CD4-positive, alpha-beta T cell treated with Interleukin-15 for 4 hours (primary cell): ENCODE measurements around the gene CNTNAP2.

Source experiments
- DNase-seq: peaks from one replicate; pipeline ENCODE4 v3.0.0-alpha.2; 2020; ENCODE audit warnings: low spot score

The CNTNAP2 gene

DNA sequence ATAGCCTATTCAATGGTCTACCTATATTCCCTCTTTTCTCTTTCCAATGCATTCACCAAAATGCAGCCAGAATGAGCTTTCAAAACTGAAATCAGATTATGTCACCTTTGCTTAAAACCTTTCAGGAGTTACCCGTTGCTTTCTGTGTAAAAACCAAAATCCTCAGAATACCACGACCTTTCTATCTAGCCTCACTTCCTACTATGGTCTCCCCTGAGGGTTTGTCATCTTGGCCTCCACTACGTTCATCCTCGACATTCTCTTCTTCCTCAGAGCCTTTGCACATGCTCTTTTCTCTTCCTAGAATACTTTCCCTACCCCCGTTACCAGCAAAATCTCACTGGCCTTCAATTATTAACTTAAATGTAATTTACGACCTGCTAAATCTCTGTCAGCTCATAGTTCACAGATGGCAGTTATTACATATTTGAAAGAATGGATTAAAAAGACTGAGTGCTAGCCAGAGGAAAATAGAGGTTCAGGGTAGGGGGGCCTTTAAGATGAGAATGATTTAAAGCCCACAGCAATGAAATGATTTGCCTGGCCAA is 2093.1 kb downstream of the CNTNAP2 start:
- DNase-seq, result no peak

DNA sequence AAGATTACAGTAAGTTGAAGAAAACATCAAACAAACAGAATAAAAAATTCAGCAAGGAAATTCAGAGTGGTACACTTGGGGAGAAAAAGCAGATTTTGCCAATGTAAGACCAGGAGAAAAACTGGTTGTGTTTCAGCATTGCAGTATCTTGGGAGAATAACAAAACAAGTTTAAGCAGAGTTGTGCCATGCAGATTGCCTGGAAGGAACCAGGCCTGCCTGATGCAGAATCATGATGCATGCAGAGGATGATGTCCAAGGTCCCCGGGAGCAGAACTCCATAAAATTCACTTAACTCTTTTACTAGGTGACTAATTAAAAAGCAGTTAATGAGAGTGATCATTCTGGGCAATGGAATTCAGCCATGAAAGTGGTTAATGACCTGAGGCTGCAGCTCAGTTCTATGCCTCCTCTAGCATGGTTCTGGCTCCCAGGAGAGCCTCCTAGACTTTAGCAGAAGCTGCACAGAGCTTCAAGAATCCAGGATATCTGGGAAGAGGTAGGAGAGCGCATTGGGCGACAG is 2094.3 kb downstream of the CNTNAP2 start:
- no peak for DNase-seq

DNA sequence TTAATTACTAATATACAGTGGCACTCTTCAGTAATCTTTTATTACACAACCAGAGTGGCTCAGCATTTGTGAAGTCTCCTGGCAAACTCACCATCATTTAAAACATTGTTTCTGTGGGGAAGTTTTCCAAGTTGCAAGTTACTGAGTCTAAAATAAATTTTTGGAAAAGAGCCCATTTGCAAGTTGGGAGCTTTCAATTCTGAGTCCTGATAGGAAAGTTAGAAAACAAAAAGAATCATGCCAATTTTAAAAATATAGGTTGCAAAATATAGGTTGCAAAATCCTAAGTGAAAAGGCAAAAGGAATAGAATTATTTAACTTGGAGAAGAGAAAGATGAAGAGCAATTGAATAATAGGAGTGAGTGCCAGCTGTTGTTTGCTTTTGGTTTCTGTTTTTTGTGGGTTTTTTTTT is 2095.1 kb downstream of the CNTNAP2 start:
- no peak for DNase-seq

DNA sequence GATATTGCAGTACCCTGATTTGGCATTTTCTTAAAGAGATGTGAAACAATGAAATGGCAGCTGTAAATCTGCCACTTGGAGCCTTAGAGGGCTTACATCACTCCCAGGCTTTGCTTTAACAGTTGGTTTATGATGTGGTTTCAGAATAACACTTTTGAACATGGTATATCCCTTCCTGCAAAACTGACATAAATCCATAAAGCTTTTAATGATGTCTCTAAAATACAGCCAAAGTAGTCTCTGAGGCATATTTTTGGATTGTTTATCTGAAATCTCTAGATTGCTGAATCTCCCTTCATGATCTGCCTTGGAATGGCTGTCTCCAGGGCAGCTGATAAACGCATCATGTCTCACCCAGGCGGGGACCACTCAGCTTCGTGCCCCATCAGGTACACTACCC is 2096.1 kb downstream of the CNTNAP2 start:
- no peak for DNase-seq

DNA sequence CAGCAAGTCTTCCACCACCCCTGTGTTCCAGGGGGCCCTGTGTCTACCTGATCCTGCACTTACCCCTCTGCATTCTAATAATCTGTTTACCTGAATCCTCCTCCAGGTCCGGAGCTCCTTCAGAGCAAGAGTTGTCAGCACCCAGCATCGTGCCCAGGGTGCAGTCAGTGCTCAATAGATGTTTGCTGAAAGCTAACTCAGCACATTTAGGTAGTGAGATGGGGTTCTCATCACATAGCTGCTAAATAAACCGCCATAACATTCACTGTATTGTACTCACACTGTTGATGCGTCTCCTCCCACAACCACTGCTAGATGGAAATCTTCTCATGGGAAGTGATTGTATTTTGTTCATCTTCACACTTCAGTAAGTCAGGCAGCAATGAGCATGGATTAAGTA is 2097.5 kb downstream of the CNTNAP2 start:
- no peak for DNase-seq

DNA sequence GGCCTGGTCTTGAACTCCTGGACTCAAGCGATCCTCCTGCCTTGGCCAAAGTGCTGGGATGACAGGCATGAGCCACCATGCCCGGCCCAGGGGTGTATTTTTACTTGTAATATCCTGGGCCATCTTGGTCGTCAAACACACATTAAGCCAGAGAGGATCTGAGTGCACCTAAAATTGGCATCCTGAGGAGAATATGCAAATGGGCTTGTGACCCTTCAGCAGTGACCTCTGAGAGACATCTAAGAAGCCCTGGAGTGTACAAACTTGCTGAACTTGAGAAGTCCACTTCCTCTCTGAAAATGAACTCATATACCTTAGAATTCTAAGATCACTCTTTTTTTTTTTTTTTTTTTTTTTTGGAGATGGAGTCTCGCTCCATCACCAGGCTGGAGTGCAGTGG is 2102.0 kb downstream of the CNTNAP2 start:
- DNase-seq, result no peak

DNA sequence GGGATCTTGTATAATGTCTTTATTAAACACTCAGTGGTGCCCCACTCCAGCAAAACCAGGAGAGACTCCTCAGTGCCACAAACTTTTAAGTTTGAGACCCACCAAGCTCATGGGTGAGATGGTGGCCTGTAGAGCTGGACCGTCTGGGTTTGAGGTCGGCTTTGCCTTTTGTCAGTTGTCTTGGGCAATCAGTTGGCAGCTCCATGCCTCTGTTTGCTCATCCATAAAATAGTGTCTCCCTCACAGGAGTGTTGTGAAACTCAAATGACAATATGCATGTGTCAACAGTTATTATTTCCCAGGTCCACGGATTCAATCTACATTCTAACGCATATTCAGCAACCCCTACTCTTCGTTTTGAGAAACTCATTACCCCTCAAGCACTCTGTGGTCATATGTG is 2106.1 kb downstream of the CNTNAP2 start:
- no peak for DNase-seq

DNA sequence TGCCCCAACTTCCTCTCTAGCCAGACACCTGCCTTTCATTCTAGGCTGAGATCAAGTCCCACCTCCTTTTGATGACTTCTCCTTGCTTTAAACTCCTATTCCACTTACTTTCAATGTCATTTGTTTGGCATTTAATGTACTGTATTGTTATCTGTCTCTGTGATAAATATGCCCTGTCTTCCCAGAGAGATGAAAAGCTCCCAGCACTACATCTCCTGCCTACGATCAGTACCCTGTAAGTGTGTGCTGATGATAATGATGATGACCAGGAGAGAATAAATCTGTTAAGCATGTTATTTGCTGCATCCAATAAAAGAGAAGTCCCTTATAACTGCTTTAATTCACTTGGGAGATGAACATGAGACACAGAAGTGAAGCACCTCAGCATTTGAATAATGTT is 2106.6 kb downstream of the CNTNAP2 start:
- DNase-seq, result no peak

DNA sequence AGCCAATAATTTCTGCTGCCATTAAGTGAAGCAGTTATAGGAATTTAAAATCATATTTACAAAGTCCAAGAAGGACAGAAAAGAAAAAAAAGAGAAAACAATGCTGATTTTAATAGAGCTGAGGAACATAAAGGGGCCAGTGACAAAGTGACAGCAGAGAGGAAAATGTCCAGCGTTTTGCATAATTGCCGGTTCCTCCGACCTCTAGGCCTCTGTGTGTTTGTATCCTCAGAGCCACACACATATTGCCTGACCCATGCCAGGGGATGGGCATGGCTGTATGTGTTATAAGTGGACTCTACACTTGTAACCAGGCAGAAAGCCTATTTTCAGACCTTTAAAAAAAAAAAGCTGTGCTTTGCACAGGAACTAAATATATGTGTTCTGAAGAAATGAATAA is 2107.1 kb downstream of the CNTNAP2 start:
- DNase-seq, result no peak

DNA sequence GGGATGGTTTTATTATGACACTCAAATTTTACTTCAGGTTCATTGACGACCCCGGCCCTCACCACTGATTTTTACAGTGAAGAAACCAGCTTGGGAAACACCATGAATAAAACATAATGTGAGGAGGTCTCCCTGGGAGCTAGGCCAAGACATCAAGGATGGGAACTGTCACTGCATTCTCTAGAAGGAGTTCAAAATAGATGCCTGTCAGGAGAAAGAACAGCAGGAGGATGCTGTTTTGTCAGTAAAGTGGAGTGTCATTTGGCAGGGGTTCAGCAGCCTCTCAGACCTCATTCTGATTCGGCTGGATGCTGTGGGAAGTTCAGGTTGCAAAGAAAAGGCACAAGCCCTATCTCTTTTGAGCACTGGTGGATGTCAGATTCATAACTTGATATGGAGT is 2113.7 kb downstream of the CNTNAP2 start:
- DNase-seq, result no peak

DNA sequence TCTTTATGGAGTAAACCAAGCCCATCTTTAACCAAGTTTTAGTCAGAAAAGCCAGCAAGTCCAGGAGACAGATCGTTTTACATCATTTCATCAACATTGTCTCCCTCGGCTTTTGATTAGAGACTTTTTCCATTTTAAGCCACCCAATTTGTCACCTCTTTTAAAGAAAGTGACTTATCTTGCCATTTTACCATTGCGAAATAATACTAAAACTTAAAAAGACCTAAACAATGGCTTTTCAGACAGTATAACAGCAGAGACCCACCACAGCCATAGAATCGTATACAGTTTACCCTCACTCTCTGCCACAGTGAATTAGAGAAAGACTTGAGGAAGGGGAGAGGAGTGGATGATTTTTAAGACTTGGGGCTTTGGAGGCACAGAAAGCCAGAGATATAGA is 2114.3 kb downstream of the CNTNAP2 start:
- no peak for DNase-seq

DNA sequence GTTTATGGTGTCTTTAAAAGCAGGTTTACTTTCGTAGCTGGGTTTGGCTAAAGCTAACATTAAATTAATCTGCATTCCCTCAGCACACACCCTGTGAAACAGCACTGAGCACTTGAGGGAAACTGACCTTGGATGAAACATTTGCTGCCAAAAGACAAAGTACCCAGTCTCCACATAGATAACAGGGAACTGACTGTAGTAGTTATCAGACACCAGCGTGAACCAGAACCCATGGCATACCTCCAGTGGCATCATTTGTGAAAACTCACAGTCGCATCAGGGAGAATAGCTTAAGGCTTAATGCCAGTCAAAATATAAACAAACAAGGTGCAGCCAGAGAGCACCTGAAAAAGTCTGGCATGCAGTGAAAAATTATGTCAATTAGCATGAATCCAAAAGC is 2116.2 kb downstream of the CNTNAP2 start:
- no peak for DNase-seq

DNA sequence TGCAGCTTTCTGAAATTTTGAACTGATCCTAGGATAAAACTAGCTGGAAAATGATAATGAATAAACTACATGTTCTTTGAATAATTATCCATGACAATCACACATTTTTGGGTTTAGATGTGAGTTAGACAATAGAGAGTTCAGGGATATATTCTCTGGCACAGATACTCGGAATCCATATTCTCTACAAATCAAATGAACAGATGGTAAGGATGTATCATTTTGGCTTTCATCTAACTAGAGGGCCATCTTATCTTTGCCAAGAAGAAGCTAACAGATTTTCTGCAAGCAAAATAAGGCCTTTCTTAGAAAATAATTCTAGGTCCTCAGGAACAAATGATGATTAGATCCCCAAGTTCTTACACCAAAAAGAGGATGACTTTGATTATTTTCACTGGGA is 2118.1 kb downstream of the CNTNAP2 start:
- DNase-seq, result no peak

DNA sequence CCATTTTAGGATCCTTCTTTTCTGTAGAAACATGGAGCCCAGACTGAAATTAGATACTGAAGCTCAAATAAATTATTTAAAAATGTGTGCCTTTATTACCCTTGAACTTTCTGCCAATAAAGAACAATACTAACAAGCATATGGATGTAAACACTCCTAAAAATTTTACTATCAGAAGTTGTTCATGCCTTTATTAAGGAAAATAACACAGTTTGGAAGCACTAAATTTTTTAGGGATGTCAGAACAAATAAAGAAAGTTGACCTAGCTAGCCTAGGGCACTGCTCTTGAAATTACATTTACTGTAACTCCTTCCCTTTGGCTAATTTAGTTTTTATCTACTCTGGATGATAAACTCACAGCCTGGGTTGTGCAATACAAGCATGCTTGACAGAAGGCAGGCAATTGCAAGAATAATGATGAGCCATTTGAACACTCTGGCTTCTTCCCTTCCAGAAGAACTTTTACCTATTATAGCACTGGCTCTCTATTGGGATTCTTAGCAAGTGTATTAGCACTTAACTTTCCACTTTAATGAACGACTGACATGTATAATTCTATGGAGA is 2122.2 kb downstream of the CNTNAP2 start:
- no peak for DNase-seq

DNA sequence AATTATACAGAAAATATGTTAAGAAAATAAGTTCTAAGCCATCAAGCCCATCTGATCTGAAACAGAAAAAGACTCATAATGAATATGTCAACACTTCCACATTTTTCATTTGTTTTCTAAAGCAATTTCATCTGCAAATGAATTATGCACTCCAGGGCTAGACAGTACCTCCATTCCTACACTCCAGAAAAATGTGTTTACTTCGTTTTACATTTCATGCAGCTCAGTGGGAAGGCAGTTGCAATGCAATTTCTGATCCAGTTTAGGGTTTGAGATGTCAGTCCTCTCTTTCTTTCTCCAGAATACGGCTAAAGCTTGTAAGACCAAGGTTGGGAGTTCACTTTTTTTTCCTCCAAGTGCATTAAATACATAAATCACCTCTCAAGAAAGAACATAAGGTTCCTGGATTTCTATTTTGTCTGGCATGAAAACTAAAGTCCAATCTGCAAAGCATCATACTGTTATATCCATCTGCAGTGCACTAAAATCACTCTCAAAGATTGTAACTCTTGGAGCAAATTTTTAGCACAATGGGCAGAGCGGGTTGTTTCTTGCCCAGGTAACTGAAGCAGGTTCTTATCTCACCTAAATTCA is 2125.2 kb downstream of the CNTNAP2 start:
- no peak for DNase-seq

DNA sequence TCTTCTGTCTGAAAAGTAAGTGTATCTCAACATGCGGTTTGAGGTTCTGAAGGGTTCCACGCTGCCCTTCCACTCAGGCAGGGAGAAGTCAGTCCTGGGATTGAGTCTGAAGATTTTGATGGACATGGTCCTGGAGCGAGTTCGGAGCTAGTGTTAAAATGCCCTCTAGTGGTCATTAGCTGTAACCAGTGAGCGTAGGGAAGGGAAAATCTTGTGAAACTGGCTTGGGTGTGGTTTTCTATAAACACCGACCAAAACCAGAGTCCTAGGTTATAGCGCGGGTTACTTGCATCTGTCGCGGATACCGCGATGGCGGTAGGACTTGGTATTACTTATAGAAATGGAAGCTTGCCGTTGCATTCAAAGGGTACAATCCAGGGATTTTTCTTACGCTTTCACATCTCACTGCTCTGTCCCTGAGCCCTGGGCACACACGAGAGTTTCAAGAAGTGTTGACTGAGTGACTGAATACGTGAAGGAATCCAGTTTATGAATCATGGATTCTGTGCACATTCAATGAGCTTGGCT is 2125.8 kb downstream of the CNTNAP2 start:
- DNase-seq, result no peak

DNA sequence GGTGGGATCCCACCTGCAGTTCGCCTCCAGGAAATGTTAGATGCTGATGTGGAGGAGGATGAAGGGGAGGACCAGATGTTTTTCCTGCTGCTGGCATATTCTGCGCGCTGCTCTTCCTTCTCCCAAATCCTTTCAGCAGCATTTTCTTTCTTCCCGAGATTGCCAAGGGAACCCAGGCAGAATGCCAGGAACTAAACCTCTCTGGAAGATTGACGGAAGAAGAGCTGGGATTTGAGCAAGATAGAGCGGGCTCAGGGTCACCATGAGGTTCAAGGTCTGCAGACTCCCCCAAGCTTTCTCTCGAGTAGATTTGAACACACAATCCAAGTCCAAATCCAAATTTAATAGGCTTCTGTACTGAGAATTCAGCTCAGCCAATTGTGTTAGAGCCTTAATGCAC is 2128.8 kb downstream of the CNTNAP2 start:
- no peak for DNase-seq

DNA sequence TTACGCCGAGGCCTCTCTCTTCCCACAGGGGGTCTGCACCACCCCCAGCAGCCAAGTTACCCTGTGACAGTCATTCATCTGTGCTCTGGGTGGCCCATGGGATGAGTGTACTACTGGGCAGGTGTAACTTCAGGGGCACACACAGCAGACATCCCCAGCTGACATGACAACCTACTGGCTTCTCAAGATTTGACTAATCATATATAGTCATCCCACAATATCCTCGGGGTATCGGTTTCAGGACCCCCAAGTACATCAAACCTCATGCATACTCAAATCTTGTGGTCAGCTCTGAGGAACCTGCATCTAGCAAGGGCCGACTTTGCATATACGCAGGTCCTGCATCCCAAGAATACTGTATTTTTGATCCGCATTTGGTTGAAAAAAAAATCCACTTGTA is 2137.0 kb downstream of the CNTNAP2 start:
- DNase-seq, result no peak

DNA sequence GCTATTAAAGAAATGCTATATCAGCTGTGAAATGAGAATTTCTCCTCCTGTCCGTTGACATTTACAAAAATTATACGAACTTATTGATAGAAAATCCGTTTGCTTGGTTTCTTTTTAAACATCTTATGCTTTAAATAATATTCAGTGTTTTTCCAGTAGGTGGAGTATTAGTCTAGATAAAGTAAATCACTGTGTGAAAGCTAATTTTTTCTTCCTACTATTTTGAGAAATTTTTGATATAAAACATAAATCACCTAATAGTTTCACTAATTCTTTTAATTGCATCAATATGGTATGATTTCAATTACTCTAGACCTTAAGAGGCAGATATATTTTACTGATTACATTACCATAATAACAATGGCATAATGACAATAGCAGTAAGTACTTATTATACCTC is 2138.7 kb downstream of the CNTNAP2 start:
- DNase-seq, result no peak

DNA sequence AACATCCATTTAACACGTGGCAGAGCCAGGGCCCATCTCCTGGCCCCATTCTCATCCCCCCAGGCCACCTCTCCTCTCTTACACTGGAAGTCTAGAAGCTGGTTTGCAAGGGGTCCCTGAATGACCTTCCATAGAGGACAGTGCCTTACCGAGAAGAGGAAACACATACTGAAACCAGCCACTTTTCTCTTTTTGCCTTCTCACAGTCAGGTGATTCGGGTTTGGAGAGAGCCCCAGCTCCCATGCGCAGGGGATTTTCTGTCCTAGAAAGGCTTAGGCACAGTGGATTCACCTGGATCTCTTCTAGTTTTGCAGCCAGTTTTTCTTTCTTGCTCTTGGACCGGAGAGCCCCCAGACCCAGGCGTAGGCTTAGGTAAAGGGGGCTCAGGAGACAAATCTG is 2139.8 kb downstream of the CNTNAP2 start:
- DNase-seq, result no peak

DNA sequence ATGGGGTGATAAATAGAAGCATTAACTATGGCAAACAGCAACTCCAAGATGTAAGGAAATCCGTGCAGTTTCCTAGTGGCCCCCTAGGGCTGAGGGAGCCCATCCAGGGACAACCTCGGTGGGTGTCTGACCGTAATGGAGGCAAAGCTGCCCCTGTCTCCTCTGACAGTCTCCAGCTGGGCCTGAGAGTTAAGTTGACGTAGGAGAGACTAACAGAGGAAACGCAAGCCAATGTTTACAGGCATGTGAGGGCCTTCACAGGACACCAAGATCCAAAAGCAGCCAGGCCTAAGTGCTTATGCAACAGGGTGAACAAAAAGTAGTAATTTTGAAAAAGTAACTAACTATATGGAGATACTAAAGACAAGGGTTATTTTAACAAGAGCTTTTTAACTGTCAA is 2144.0 kb downstream of the CNTNAP2 start:
- DNase-seq, result no peak

DNA sequence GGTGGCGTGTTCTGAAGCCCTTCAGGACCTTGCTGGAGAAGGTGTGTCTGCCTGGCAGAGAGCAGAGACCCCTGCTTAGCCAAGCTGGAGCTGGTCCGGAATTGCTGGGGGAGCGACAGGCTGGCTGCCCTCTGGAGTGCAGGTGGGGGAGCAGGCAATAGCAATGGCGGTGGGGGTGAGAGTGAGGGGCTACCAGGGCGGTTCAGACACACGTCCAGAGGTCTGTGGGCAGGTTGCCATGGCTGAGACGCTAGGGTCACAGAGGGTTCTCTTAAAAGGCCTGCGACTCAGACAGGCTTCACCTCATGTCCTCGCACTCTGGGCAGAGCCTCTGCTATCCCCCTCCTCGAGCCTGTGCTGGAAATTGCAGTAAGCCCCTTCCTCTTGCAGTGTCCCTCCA is 2144.9 kb downstream of the CNTNAP2 start:
- DNase-seq, result no peak

DNA sequence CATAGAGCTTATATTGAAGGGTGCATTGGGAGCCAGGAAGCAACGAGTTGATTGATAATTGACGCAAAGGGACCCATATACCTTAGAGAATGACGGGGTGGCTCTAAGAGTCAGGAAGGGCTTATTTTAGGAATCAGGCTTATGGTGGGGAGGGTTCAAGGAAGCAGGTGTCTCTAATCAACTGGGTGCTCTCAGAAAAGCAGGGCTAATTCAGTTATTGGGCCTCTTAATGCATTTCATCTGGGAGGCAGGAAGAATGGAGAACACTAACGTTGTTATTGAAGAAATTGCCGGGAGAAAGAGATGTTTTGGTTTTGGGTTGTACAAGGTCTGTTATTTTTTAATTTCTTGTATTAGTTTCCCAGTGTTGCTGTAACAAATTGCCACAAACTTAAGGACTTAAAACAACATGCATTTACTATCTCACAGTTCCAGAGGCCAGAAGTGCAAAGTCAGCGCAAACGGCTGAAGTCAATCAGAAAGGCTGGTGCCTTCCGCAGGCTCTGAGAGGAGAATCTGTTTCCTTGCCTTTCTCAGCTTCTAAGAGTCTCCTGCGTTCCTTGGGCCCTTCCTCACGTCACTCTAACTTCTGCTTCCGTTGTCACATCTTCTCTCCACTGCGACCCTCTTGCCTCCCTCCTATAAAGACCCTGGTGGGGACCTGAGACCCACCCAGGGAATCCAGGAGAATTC is 2145.5 kb downstream of the CNTNAP2 start:
- DNase-seq, result no peak
